Keratinocyte (primary cell): ENCODE results near the gene SLC6A3.

Experiments used
- CTCF ChIP-seq, 3 experiments: IDR thresholded peaks in 1 of 3; conservative IDR thresholded peaks in 1 of 3; optimal IDR thresholded peaks in 1 of 3; 2 replicates in 2 of 3; 3 replicates in 1 of 3; pipeline versions ENCODE3 to v1.5.1; 2011; ENCODE audit warnings: low read length in 3 of 3, mild to moderate bottlenecking in 3 of 3, moderate library complexity in 2 of 3, control low read depth in 1 of 3, inconsistent platforms in 1 of 3; ENCODE audit not compliant: insufficient read depth in 2 of 3; ENCODE audit errors: extremely low read depth in 1 of 3
- EZH2 ChIP-seq: IDR thresholded peaks from one replicate; pipeline ENCODE4 v1.6.1; 2012; ENCODE audit warnings: inconsistent platforms, mild to moderate bottlenecking, low read length, moderate library complexity

GRCh38 chr5:1414311-1415058 is 30.8 kb downstream of the SLC6A3 start:
- TF ChIP-seq CTCF (optimal IDR thresholded peaks at IDR 0.05 in 1 of 3, IDR thresholded peaks at IDR 0.05 in 1 of 3, conservative IDR thresholded peaks at IDR 0.05 in 1 of 3; ENCODE audit: extremely low read depth in 1 of 3, insufficient read depth in 2 of 3, low read length in 3 of 3) (no peak), EZH2 (no peak)
